Tibial artery (tissue), 4 donors: ENCODE results near the gene TRIM72.

Experiments used
- DNase-seq, 2 donors: peaks; one replicate each; pipeline ENCODE4 v3.0.0-alpha.2; 2019
- H3K27ac ChIP-seq, 2 donors: fragments of 200-600 bp; sonication (generic) in 1 of 2; 1 replicate in 1 of 2; 2 replicates in 1 of 2; pipeline ENCODE4 v1.5.1; 2018 to 2019; ENCODE audit warnings: mild to moderate bottlenecking in 1 of 2
- H3K27me3 ChIP-seq, 2 donors: fragments of 200-600 bp; sonication (generic) in 1 of 2; one replicate each; pipeline versions ENCODE4 v1.5.1 to v1.6.0; 2016 to 2019
- H3K36me3 ChIP-seq, 3 donors: fragments of 200-600 bp; sonication (generic) in 2 of 3; one replicate each; pipeline ENCODE4 v1.5.1; 2016 to 2019; ENCODE audit warnings: mild to moderate bottlenecking in 2 of 3
- H3K4me1 ChIP-seq, 4 donors: fragments of 200-600 bp; sonication (generic) in 2 of 4; 1 replicate in 3 of 4; 2 replicates in 1 of 4; pipeline ENCODE4 v1.5.1; 2016 to 2019
- H3K4me3 ChIP-seq, 2 donors: fragments of 200-600 bp; sonication (generic) in 1 of 2; 1 replicate in 1 of 2; 2 replicates in 1 of 2; pipeline ENCODE4 v1.5.1; 2018 to 2019; ENCODE audit warnings: mild to moderate bottlenecking in 2 of 2
- H3K9me3 ChIP-seq, 3 donors: fragments of 200-600 bp; sonication (generic) in 1 of 3; one replicate each; pipeline ENCODE4 v1.5.1; 2016 to 2019
- intact Hi-C: fragments of 100-400 bp; cut with DNase I; formaldehyde crosslinking; loops from one replicate; pipeline ENCODE4 v1.15.0; 2023; ENCODE audit warnings: low total_unique reads
- TF ChIP-seq, protein P1 (sequence below), 2 experiments: fragments of 200-600 bp in 1 of 2; fragments of 450-650 bp in 1 of 2; IDR thresholded peaks; one replicate each; pipeline ENCODE4 v1.5.1; 2017 to 2019; ENCODE audit warnings: antibody characterized with exemption in 2 of 2, mild to moderate bottlenecking in 1 of 2, moderate library complexity in 1 of 2

The TRIM72 gene

GRCh38 chr16:31260136-31260931, 46.4 kb downstream of the TRIM72 start:
- H3K4me3 ChIP-seq, result peak overlapping the region; percentile 11 to 16
- TF ChIP-seq, protein P1, sequence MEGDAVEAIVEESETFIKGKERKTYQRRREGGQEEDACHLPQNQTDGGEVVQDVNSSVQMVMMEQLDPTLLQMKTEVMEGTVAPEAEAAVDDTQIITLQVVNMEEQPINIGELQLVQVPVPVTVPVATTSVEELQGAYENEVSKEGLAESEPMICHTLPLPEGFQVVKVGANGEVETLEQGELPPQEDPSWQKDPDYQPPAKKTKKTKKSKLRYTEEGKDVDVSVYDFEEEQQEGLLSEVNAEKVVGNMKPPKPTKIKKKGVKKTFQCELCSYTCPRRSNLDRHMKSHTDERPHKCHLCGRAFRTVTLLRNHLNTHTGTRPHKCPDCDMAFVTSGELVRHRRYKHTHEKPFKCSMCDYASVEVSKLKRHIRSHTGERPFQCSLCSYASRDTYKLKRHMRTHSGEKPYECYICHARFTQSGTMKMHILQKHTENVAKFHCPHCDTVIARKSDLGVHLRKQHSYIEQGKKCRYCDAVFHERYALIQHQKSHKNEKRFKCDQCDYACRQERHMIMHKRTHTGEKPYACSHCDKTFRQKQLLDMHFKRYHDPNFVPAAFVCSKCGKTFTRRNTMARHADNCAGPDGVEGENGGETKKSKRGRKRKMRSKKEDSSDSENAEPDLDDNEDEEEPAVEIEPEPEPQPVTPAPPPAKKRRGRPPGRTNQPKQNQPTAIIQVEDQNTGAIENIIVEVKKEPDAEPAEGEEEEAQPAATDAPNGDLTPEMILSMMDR (IDR thresholded peaks at IDR 0.05), result no peak
- intact Hi-C loops, result no loop called here
- peak in 1 of 2 donors; percentile 56 for DNase-seq
- no peaks in the 10 kb centered on the region for H3K4me1 ChIP-seq
- H3K36me3 ChIP-seq, result no peaks in the 10 kb centered on the region
- no peaks in the 10 kb centered on the region for H3K9me3 ChIP-seq
- H3K27me3 ChIP-seq, result peaks cover 0 to 32% of the 10 kb centered on the region in 2 donors
- no peak overlapping the region for H3K27ac ChIP-seq

DNA sequence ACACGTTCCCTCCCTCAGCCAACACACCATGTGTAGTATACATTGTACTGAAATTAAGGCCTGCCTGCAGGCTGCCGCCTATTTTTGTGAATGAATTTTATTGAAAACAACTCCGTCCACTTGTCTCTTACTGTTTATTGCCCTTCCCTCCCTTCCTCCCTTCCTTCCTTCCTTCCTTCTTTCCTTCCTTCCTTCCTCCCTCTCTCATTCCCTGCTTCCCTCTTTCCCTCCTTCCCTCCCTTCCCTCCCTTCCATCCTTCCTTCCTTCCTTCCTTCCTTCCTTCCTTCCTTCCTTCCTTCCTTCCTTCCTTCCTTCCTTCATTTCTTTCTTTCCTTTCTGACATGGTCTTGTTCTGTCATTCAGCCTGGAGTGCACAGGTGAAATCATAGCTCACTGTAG, 48.2 kb downstream of the TRIM72 start:
- Histone ChIP-seq H3K36me3 (no peaks in the 10 kb centered on the region), H3K4me3 (no peak overlapping the region), H3K27me3 (peaks cover 0 to 23% of the 10 kb centered on the region in 2 donors), H3K27ac (no peak overlapping the region), H3K9me3 (no peaks in the 10 kb centered on the region), H3K4me1 (no peaks in the 10 kb centered on the region)
- intact Hi-C loops, result no loop called here
- DNase-seq, result no peak
- TF ChIP-seq, protein P1 (IDR thresholded peaks at IDR 0.05), result no peak

DNA sequence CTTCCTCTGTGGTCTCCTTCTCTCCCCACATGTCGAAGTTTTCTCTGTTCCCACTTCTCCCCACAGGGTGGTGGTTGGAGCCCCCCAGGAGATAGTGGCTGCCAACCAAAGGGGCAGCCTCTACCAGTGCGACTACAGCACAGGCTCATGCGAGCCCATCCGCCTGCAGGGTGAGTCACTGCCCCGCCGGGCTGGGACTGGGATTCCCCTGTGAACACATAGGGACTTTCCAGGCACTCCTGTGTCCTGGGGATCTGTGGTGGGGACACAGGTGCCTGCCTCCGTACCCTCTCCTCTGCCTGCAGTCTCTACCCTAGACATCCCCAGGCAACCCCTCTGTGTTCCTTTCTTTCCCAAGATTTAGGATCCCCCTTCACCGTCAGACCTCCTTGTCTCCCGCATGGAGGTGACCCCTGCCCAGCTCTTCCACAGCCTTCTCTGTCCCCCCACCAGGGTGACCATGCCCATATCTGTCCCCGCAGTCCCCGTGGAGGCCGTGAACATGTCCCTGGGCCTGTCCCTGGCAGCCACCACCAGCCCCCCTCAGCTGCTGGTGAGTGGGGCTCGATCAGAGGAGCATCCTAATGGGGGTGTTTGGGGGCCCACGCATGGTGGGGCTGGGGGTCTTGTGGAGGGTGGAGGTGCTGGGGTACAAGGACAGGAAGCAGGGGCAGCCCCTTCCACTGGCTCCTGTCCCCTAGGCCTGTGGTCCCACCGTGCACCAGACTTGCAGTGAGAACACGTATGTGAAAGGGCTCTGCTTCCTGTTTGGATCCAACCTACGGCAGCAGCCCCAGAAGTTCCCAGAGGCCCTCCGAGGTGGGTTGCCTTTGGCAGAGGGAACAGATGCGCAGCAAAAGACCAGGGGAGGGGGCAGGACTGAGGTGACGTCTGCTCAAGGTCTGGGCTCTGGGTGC, 51.7 kb downstream of the TRIM72 start:
- intact Hi-C loops, result no loop called here
- Histone ChIP-seq H3K9me3 (no peaks in the 10 kb centered on the region), H3K4me3 (no peak overlapping the region), H3K4me1 (no peaks in the 10 kb centered on the region), H3K36me3 (no peaks in the 10 kb centered on the region), H3K27me3 (peaks cover 0 to 5% of the 10 kb centered on the region in 2 donors), H3K27ac (no peak overlapping the region)
- TF ChIP-seq, protein P1 (IDR thresholded peaks at IDR 0.05), result no peak
- DNase-seq, result no peak

- H3K27ac ChIP-seq, result no peak overlapping the region
- intact Hi-C loops, result no loop called here
- TF ChIP-seq, protein P1 (IDR thresholded peaks at IDR 0.05), result no peak
- H3K36me3 ChIP-seq, result no peaks in the 10 kb centered on the region
- H3K27me3 ChIP-seq, result peaks cover 0 to 13% of the 10 kb centered on the region in 2 donors
- DNase-seq, result no peak
- H3K4me3 ChIP-seq, result no peak overlapping the region
- no peaks in the 10 kb centered on the region for H3K4me1 ChIP-seq
- no peaks in the 10 kb centered on the region for H3K9me3 ChIP-seq
These were observed 53.6 kb downstream of the TRIM72 start for GRCh38 chr16:31267332-31268032.

DNA sequence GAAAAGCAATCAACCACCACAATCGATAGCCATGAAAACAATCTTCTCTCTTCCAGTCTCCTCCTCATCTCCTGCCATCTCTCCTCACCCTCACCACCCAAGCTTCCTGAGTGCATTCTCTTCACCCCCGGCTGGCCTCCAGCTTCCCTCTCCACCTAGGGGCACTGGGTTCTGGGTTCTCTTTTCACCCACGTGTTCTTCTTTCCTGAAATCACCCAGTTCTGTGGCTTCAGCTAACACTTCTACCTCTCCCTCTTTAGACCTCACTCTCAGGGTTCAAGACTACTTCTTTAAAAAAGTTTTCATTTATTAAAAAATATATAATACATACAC, 54.1 kb downstream of the TRIM72 start:
- Histone ChIP-seq H3K9me3 (no peaks in the 10 kb centered on the region), H3K27me3 (peaks cover 0 to 13% of the 10 kb centered on the region in 2 donors), H3K27ac (no peak overlapping the region), H3K36me3 (no peaks in the 10 kb centered on the region), H3K4me1 (no peaks in the 10 kb centered on the region), H3K4me3 (no peak overlapping the region)
- no peak for DNase-seq
- intact Hi-C loops, result no loop called here
- TF ChIP-seq, protein P1 (IDR thresholded peaks at IDR 0.05), result no peak
